NCI-H1436 treated with DMSO at 0.1 percent for 48 hours (cell line): ENCODE measurements around the gene TRABD2B.

Experiments used
- DNase-seq: peaks from one replicate; lab custom pipeline; 2025; lab: John Stamatoyannopoulos, UW

Gene TRABD2B

GRCh38 chr1:47908258-47908657 is 88.9 kb downstream of the TRABD2B start:
- DNase-seq, result no peak

GRCh38 chr1:47907177-47907528 is 90.0 kb downstream of the TRABD2B start:
- no peak for DNase-seq

- no peak for DNase-seq
Observed at GRCh38 chr1:47906527-47907176, 90.5 kb downstream of the TRABD2B start.

GRCh38 chr1:47906009-47906432 is 91.2 kb downstream of the TRABD2B start:
- no peak for DNase-seq

GRCh38 chr1:47903723-47904122 is 93.5 kb downstream of the TRABD2B start:
- DNase-seq, result no peak

GRCh38 chr1:47901001-47901575 is 96.1 kb downstream of the TRABD2B start:
- peak; percentile 75 for DNase-seq

- DNase-seq, result no peak
Observed at GRCh38 chr1:47898133-47898845, 98.9 kb downstream of the TRABD2B start.

GRCh38 chr1:47895279-47896125 is 101.7 kb downstream of the TRABD2B start:
- no peak for DNase-seq

- no peak for DNase-seq
Observed at GRCh38 chr1:47894410-47895278, 102.5 kb downstream of the TRABD2B start.

- no peak for DNase-seq
Observed at GRCh38 chr1:47893412-47893811, 103.8 kb downstream of the TRABD2B start.

GRCh38 chr1:47890779-47891178 is 106.4 kb downstream of the TRABD2B start:
- no peak for DNase-seq

GRCh38 chr1:47888294-47888629 is 108.9 kb downstream of the TRABD2B start:
- no peak for DNase-seq

GRCh38 chr1:47887475-47888293 is 109.5 kb downstream of the TRABD2B start:
- DNase-seq, result no peak

- no peak for DNase-seq
Observed at GRCh38 chr1:47887060-47887459, 110.1 kb downstream of the TRABD2B start.

- no peak for DNase-seq
Observed at GRCh38 chr1:47886141-47886540, 111.0 kb downstream of the TRABD2B start.

GRCh38 chr1:47885062-47885830 is 111.9 kb downstream of the TRABD2B start:
- DNase-seq, result no peak

GRCh38 chr1:47883963-47884362 is 113.2 kb downstream of the TRABD2B start:
- DNase-seq, result no peak

- DNase-seq, result no peak
Observed at GRCh38 chr1:47881505-47882442, 115.4 kb downstream of the TRABD2B start.

GRCh38 chr1:47876587-47876963 is 120.6 kb downstream of the TRABD2B start:
- DNase-seq, result no peak
